Urinary bladder (tissue), 4 donors: ENCODE results near the gene ADTRP. TPM values are rescaled to one million over a fixed set of nuclear protein-coding genes. Genes with fewer than 3 reads are reported as not detected.
"Not testable (repeated sequence)": the region's sequence is repeated elsewhere in the genome, so short reads cannot be mapped to it uniquely, and the experiment has no call there.

Source experiments
- DNase-seq: peaks from one replicate; pipeline ENCODE4 v3.0.0-alpha.2; 2015; ENCODE audit errors: extremely low spot score
- H3K27ac ChIP-seq: one replicate; pipeline ENCODE4 v1.5.1; 2013; ENCODE audit warnings: low read depth, mild to moderate bottlenecking, moderate library complexity
- H3K36me3 ChIP-seq: one replicate; pipeline ENCODE4 v1.6.1; 2013; ENCODE audit warnings: mild to moderate bottlenecking, moderate library complexity; ENCODE audit not compliant: insufficient read depth
- H3K4me1 ChIP-seq: one replicate; pipeline ENCODE4 v1.6.1; 2013; ENCODE audit warnings: mild to moderate bottlenecking, moderate library complexity; ENCODE audit not compliant: insufficient read depth
- H3K4me3 ChIP-seq: one replicate; pipeline ENCODE4 v1.5.1; 2013; ENCODE audit warnings: low read depth, low read length
- WGBS: extraction: QIAGEN DNeasy Blood & Tissue Kit; methylation state at CpG from one replicate; pipeline ENCODE4 v1.1.7; 2013; 5-methylcytosine and 5-hydroxymethylcytosine counted together
- polyA plus RNA-seq: library from polyadenylated mRNA; stranded (reverse); fragments of 200-250 nt; gene quantifications from one replicate; pipeline ENCODE4 v1.2.3, GENCODE V29; 2013
- total RNA-seq: library from RNA; depleted of rRNA; stranded (reverse); fragments of >200 nt; gene quantifications from one replicate; pipeline ENCODE4 v1.2.3, GENCODE V29; 2014
- donor health status: healthy with polysubstance abuse.
- donor health status: healthy.

The ADTRP gene
- total and polyA plus RNA-seq, 2 donors: 0.68 to 7.4 TPM

GRCh38 chr6:11710311-11710761, 68.3 kb downstream of the ADTRP start:
- no peaks in the 10 kb centered on the region for H3K36me3 ChIP-seq
- no peaks in the 10 kb centered on the region for H3K4me1 ChIP-seq
- WGBS: 67% methylated on average over 9 of the region's 9 CpGs
- DNase-seq: no peak
- H3K27ac ChIP-seq: no peak overlapping the region
- H3K4me3 ChIP-seq: no peak overlapping the region

GRCh38 chr6:11706171-11706570, 72.4 kb downstream of the ADTRP start:
- H3K4me3 ChIP-seq: no peak overlapping the region
- no peaks in the 10 kb centered on the region for H3K4me1 ChIP-seq
- H3K27ac ChIP-seq: no peak overlapping the region
- 79% methylated on average over 4 of the region's 4 CpGs for WGBS
- no peaks in the 10 kb centered on the region for H3K36me3 ChIP-seq
- DNase-seq: no peak

GRCh38 chr6:11705483-11705882, 73.1 kb downstream of the ADTRP start:
- Histone ChIP-seq H3K4me1 (no peaks in the 10 kb centered on the region), H3K27ac (no peak overlapping the region), H3K4me3 (no peak overlapping the region), H3K36me3 (no peaks in the 10 kb centered on the region)
- 92% methylated on average over 4 of the region's 4 CpGs for WGBS
- no peak for DNase-seq

- Histone ChIP-seq H3K27ac (no peak overlapping the region), H3K36me3 (no peaks in the 10 kb centered on the region), H3K4me1 (no peaks in the 10 kb centered on the region), H3K4me3 (no peak overlapping the region)
- WGBS: 97% methylated on average over 7 of the region's 7 CpGs
- no peak for DNase-seq
These were observed 73.5 kb downstream of the ADTRP start for GRCh38 chr6:11705069-11705468.

GRCh38 chr6:11703725-11704124, 74.9 kb downstream of the ADTRP start:
- Histone ChIP-seq H3K4me1 (no peaks in the 10 kb centered on the region), H3K36me3 (no peaks in the 10 kb centered on the region), H3K4me3 (no peak overlapping the region), H3K27ac (no peak overlapping the region)
- no peak for DNase-seq
- 97% methylated on average over 6 of the region's 6 CpGs for WGBS

- no peaks in the 10 kb centered on the region for H3K36me3 ChIP-seq
- no peak for DNase-seq
- H3K27ac ChIP-seq: no peak overlapping the region
- WGBS: 53% methylated on average over 5 of the region's 5 CpGs
- H3K4me1 ChIP-seq: no peaks in the 10 kb centered on the region
- H3K4me3 ChIP-seq: no peak overlapping the region
These were observed 76.0 kb downstream of the ADTRP start for GRCh38 chr6:11702500-11703130.

- no peak for DNase-seq
- WGBS: 92% methylated on average over 4 of the region's 4 CpGs
- no peaks in the 10 kb centered on the region for H3K4me1 ChIP-seq
- no peaks in the 10 kb centered on the region for H3K36me3 ChIP-seq
- H3K4me3 ChIP-seq: no peak overlapping the region
- H3K27ac ChIP-seq: no peak overlapping the region
These were observed 76.5 kb downstream of the ADTRP start for GRCh38 chr6:11702089-11702488.

GRCh38 chr6:11701573-11701972, 77.0 kb downstream of the ADTRP start:
- Histone ChIP-seq H3K4me3 (no peak overlapping the region), H3K27ac (no peak overlapping the region), H3K4me1 (no peaks in the 10 kb centered on the region), H3K36me3 (no peaks in the 10 kb centered on the region)
- DNase-seq: no peak
- 98% methylated on average over 6 of the region's 6 CpGs for WGBS

- WGBS: 97% methylated on average over 2 of the region's 2 CpGs
- DNase-seq: no peak
- Histone ChIP-seq H3K36me3 (no peaks in the 10 kb centered on the region), H3K4me3 (no peak overlapping the region), H3K4me1 (no peaks in the 10 kb centered on the region), H3K27ac (no peak overlapping the region)
These were observed 78.4 kb downstream of the ADTRP start for GRCh38 chr6:11700118-11700718.

GRCh38 chr6:11699576-11699975, 79.0 kb downstream of the ADTRP start:
- Histone ChIP-seq H3K4me3 (no peak overlapping the region), H3K36me3 (no peaks in the 10 kb centered on the region), H3K27ac (no peak overlapping the region), H3K4me1 (no peaks in the 10 kb centered on the region)
- no peak for DNase-seq
- 57% methylated on average over 1 of the region's 1 CpG for WGBS

- no peak overlapping the region for H3K4me3 ChIP-seq
- DNase-seq: no peak
- H3K36me3 ChIP-seq: no peaks in the 10 kb centered on the region
- no peaks in the 10 kb centered on the region for H3K4me1 ChIP-seq
- WGBS: 73% methylated on average over 4 of the region's 4 CpGs
- no peak overlapping the region for H3K27ac ChIP-seq
These were observed 85.9 kb downstream of the ADTRP start for GRCh38 chr6:11692451-11693376.

- 92% methylated on average over 3 of the region's 3 CpGs for WGBS
- H3K4me3 ChIP-seq: no peak overlapping the region
- no peaks in the 10 kb centered on the region for H3K36me3 ChIP-seq
- H3K4me1 ChIP-seq: no peaks in the 10 kb centered on the region
- H3K27ac ChIP-seq: no peak overlapping the region
- DNase-seq: no peak
These were observed 88.8 kb downstream of the ADTRP start for GRCh38 chr6:11689847-11690246.

GRCh38 chr6:11689400-11689799, 89.2 kb downstream of the ADTRP start:
- 96% methylated on average over 1 of the region's 1 CpG for WGBS
- H3K4me1 ChIP-seq, H3K4me3 ChIP-seq, H3K27ac ChIP-seq, DNase-seq, H3K36me3 ChIP-seq: not testable (repeated sequence)

- no peaks in the 10 kb centered on the region for H3K36me3 ChIP-seq
- 48% methylated on average over 1 of the region's 1 CpG for WGBS
- DNase-seq: no peak
- no peaks in the 10 kb centered on the region for H3K4me1 ChIP-seq
- no peak overlapping the region for H3K27ac ChIP-seq
- no peak overlapping the region for H3K4me3 ChIP-seq
These were observed 90.2 kb downstream of the ADTRP start for GRCh38 chr6:11688425-11688709.
